Sigmoid colon (tissue), 7 donors: ENCODE data around the gene ARHGAP18. TPM values are rescaled to one million over a fixed set of nuclear protein-coding genes. Genes with fewer than 3 reads are reported as not detected.
"Not testable (repeated sequence)": the region's sequence is repeated elsewhere in the genome, so short reads cannot be mapped to it uniquely, and the experiment has no call there.

ENCODE experiments used
- DNase-seq: peaks from one replicate; pipeline ENCODE4 v3.0.0-alpha.2; 2019
- H3K27ac ChIP-seq, 4 donors: fragments of 200-600 bp; sonication (generic); one replicate each; pipeline ENCODE4 v1.5.1; 2016 to 2019; ENCODE audit warnings: mild to moderate bottlenecking in 1 of 4
- H3K27me3 ChIP-seq, 3 donors: fragments of 200-600 bp; sonication (generic); one replicate each; pipeline ENCODE4 v1.5.1; 2019; ENCODE audit warnings: mild to moderate bottlenecking in 1 of 3
- H3K36me3 ChIP-seq, 4 donors: fragments of 200-600 bp; sonication (generic); one replicate each; pipeline ENCODE4 v1.5.1; 2016 to 2019
- H3K4me1 ChIP-seq, 4 donors: fragments of 200-600 bp; sonication (generic); one replicate each; pipeline ENCODE4 v1.5.1; 2017 to 2019
- H3K4me3 ChIP-seq, 4 donors: fragments of 200-600 bp; sonication (generic); one replicate each; pipeline ENCODE4 v1.5.1; 2017 to 2019; ENCODE audit warnings: mild to moderate bottlenecking in 2 of 4, moderate library complexity in 1 of 4
- H3K9me3 ChIP-seq, 4 donors: fragments of 200-600 bp in 3 of 4; sonication (generic) in 3 of 4; one replicate each; pipeline versions ENCODE4 v1.5.1 to v1.6.1; 2013 to 2019
- CTCF ChIP-seq, 4 experiments: fragments of 450-650 bp in 3 of 4; fragments of 200-600 bp in 1 of 4; IDR thresholded peaks; one replicate each; pipeline ENCODE4 v1.5.1; 2016 to 2019; ENCODE audit warnings: antibody characterized with exemption in 4 of 4, mild to moderate bottlenecking in 3 of 4, moderate library complexity in 2 of 4
- EP300 ChIP-seq, 4 donors: sonication (generic); formaldehyde crosslinking; IDR thresholded peaks; one replicate each; pipeline ENCODE4 v1.6.1; 2017; ENCODE audit warnings: antibody characterized with exemption in 4 of 4
- POLR2A ChIP-seq, 2 donors: fragments of 450-650 bp; IDR thresholded peaks; one replicate each; pipeline ENCODE4 v1.6.1; 2016; ENCODE audit warnings: antibody characterized with exemption in 2 of 2, mild to moderate bottlenecking in 2 of 2, moderate library complexity in 2 of 2
- POLR2AphosphoS5 ChIP-seq, 4 donors: sonication (generic); formaldehyde crosslinking; IDR thresholded peaks; one replicate each; pipeline ENCODE4 v1.6.1; 2017; ENCODE audit warnings: antibody characterized with exemption in 4 of 4
- WGBS, 2 donors: extraction: QIAGEN DNeasy Blood & Tissue Kit; methylation state at CpG; one replicate each; pipeline ENCODE4 v1.1.7; 2013; 5-methylcytosine and 5-hydroxymethylcytosine counted together
- intact Hi-C: fragments of 100-400 bp; cut with DNase I; formaldehyde crosslinking; loops from one replicate; pipeline ENCODE4 v1.15.1; 2023
- polyA plus RNA-seq, 3 donors: library from polyadenylated mRNA; stranded (reverse); fragments of 200-250 nt; gene quantifications; one replicate each; pipeline ENCODE4 v1.2.3, GENCODE V29; 2013
- total RNA-seq, 4 donors: library from RNA; depleted of rRNA; stranded (reverse); fragments of >200 nt; gene quantifications; one replicate each; pipeline ENCODE4 v1.1.0, GENCODE V29; 2016
- donor health status: healthy with polysubstance abuse.
- donor health status: Bipolar disorder and iron deficiency.
- donor health status: healthy.

The ARHGAP18 gene
- total and polyA plus RNA-seq, 7 donors: 9.2 to 16.9 (median 10.7) TPM

DNA sequence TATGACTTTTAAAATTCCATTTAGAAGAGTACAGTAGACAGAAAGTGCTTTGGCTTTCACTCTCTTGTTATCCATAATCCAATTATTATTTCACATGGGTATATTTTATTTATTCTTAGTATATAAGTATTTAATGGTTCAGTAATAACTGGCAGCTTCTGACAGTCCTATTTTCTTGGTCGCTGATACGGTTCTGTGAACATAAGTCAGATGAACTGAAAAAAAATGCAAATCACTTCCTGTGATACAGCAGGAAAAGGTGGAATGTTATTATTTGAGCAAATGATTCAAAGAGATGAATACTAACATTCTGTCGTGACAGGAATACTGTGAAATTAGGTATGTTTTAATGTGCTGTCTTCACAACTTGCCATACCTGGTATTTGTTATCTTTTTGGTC lies 132.3 kb downstream of the ARHGAP18 start:
- 85 to 94% methylated on average over 3 of the region's 3 CpGs for WGBS, 2 donors
- intact Hi-C loops: no loop called here
- Histone ChIP-seq H3K4me1 (peaks cover 0 to 3% (median 0%) of the 10 kb centered on the region in 4 donors), H3K4me3 (no peak overlapping the region), H3K27me3 (no peaks in the 10 kb centered on the region), H3K9me3 (no peaks in the 10 kb centered on the region), H3K27ac (no peak overlapping the region), H3K36me3 (no peaks in the 10 kb centered on the region)
- DNase-seq: no peak
- TF ChIP-seq CTCF (IDR thresholded peaks at IDR 0.05): no peak

DNA sequence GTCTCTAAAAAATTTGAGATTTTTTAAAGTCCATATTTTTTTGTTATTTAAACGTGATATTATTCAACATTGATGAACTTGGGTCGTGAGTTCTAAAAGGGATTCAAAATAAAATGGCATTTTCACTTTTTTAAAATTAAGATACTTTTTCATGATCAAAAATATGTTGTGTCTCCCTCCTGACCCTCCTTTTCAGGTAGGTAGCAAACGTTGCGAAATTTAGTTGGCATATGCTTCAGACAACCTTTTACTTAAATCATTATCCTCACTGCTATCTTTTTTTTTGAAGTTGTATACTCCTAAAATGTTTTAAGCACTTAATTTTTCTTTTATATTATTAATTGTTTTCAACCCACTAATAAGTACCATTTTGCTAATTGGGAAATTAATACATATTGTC lies 133.5 kb downstream of the ARHGAP18 start:
- Histone ChIP-seq H3K4me3 (no peak overlapping the region), H3K4me1 (peaks cover 0 to 3% (median 0%) of the 10 kb centered on the region in 4 donors), H3K9me3 (no peaks in the 10 kb centered on the region), H3K36me3 (no peaks in the 10 kb centered on the region), H3K27me3 (no peaks in the 10 kb centered on the region), H3K27ac (no peak overlapping the region)
- 91 to 92% methylated on average over 4 of the region's 4 CpGs for WGBS, 2 donors
- no peak for DNase-seq
- TF ChIP-seq POLR2A (IDR thresholded peaks at IDR 0.05): no peak
- no peak for TF ChIP-seq CTCF (IDR thresholded peaks at IDR 0.05)
- TF ChIP-seq POLR2AphosphoS5 (IDR thresholded peaks at IDR 0.05): no peak
- no peak for TF ChIP-seq EP300 (IDR thresholded peaks at IDR 0.05)
- intact Hi-C loops: no loop called here

DNA sequence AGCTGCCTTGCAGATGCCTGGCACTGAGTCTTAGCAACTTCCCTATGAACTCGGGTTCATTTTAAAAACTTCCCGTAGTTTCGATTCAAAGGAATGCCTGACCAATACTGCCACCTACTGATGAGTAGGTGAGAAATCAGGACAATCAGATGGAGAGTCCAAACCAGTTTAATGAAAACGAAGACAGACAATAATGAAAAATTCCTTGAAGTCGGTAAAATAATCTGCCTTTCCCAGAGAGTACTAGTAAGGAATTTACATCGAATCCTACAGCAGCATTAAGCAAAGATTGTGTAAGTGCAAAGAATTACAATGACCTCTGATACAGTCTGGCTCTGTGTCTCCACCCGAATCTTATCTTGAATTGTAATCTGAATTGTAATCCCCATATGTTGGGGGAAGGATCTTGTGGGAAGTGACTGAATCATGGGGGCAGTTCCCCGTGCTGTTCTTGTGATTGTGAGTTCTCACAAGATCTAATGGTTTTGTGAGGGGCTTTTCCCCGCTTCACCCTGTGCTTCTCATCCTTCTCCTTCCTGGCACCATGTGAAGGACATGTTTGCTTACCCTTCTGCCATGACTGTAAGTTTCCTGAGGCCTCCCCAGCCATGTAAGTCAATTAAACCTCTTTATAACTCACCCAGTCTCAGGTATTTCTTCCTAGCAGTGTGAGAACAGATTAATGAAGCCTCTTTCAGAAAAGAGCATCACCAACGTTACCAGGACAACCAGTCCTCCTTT lies 134.4 kb downstream of the ARHGAP18 start:
- intact Hi-C loops: loop anchor here (1.0 kb wide), 1 partner anchor 77 kb away; no protein-coding TSS in a partner anchor
- Histone ChIP-seq H3K27me3 (no peaks in the 10 kb centered on the region), H3K27ac (no peak overlapping the region), H3K4me1 (peaks cover 0 to 3% (median 0%) of the 10 kb centered on the region in 4 donors), H3K4me3 (peak overlapping the region in 3 of 4 donors; percentile 21 to 23 (median 22)), H3K9me3 (peaks cover 0 to 3% (median 0%) of the 10 kb centered on the region in 4 donors), H3K36me3 (no peaks in the 10 kb centered on the region)
- TF ChIP-seq EP300 (IDR thresholded peaks at IDR 0.05) (no peak), POLR2A (IDR thresholded peaks at IDR 0.05) (no peak), CTCF (IDR thresholded peaks at IDR 0.05) (peak; percentile 24 to 66 (median 44))
- WGBS, 2 donors: 32 to 37% methylated on average over 10 of the region's 10 CpGs
- no peak for DNase-seq

DNA sequence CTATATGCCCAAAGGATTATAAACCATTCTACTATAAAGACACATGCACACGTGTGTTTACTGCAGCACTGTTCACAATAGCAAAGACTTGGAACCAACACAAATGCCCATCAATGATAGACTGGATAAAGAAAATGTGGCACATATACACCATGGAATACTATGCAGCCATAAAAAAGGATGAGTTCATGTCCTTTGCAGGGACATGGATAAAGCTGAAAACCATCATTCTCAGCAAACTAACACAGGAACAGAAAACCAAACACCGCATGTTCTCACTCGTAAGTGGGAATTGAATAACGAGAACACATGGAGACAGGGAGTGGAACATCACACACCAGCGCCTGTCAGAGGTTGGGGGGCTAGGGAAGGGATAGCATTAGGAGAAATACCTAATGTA lies 135.4 kb downstream of the ARHGAP18 start:
- H3K4me3 ChIP-seq, DNase-seq, H3K9me3 ChIP-seq, H3K27me3 ChIP-seq, H3K27ac ChIP-seq, H3K36me3 ChIP-seq, H3K4me1 ChIP-seq: not testable (repeated sequence)
- WGBS, 2 donors: 96 to 97% methylated on average over 5 of the region's 5 CpGs
- intact Hi-C loops: loop anchor here (1.0 kb wide), 1 partner anchor 76 kb away; no protein-coding TSS in a partner anchor

GRCh38 chr6:129570929-129571328 lies 139.0 kb downstream of the ARHGAP18 start:
- intact Hi-C loops, H3K4me1 ChIP-seq, H3K36me3 ChIP-seq, H3K27me3 ChIP-seq, H3K9me3 ChIP-seq, H3K27ac ChIP-seq, H3K4me3 ChIP-seq, DNase-seq: not testable (repeated sequence)
- 95 to 98% methylated on average over 1 of the region's 1 CpG for WGBS, 2 donors

GRCh38 chr6:129568015-129568414 lies 142.0 kb downstream of the ARHGAP18 start:
- H3K36me3 ChIP-seq: no peaks in the 10 kb centered on the region
- 86 to 87% methylated on average over 4 of the region's 4 CpGs for WGBS, 2 donors
- TF ChIP-seq EP300 (IDR thresholded peaks at IDR 0.05): no peak
- TF ChIP-seq CTCF (IDR thresholded peaks at IDR 0.05): no peak
- no peak for TF ChIP-seq POLR2AphosphoS5 (IDR thresholded peaks at IDR 0.05)
- no peak for TF ChIP-seq POLR2A (IDR thresholded peaks at IDR 0.05)
- no peaks in the 10 kb centered on the region for H3K27me3 ChIP-seq
- intact Hi-C loops: no loop called here
- DNase-seq: no peak
- H3K4me3 ChIP-seq: no peak overlapping the region
- peaks cover 0 to 4% (median 0%) of the 10 kb centered on the region in 4 donors for H3K9me3 ChIP-seq
- H3K4me1 ChIP-seq: peaks cover 0 to 11% (median 4%) of the 10 kb centered on the region in 4 donors
- H3K27ac ChIP-seq: no peak overlapping the region
